H54 (cell line): ENCODE results near the gene FSCN2.
"Not testable (repeated sequence)": the region's sequence is repeated elsewhere in the genome, so short reads cannot be mapped to it uniquely, and the experiment has no call there.

Experiments
- DNase-seq: peaks from one replicate; pipeline ENCODE4 v3.0.0; 2011; ENCODE audit warnings: low spot score, mixed read lengths; ENCODE audit not compliant: insufficient read length
- FAIRE-seq: peaks from 3 replicates; lab custom pipeline; 2011; peaks lifted over from hg19 to GRCh38; lab: Jason Lieb, UNC
- POLR2A ChIP-seq: IDR thresholded peaks from 2 replicates; pipeline ENCODE4 v1.6.1; 2011; ENCODE audit warnings: low read depth, mild to moderate bottlenecking, low read length

Gene FSCN2

DNA sequence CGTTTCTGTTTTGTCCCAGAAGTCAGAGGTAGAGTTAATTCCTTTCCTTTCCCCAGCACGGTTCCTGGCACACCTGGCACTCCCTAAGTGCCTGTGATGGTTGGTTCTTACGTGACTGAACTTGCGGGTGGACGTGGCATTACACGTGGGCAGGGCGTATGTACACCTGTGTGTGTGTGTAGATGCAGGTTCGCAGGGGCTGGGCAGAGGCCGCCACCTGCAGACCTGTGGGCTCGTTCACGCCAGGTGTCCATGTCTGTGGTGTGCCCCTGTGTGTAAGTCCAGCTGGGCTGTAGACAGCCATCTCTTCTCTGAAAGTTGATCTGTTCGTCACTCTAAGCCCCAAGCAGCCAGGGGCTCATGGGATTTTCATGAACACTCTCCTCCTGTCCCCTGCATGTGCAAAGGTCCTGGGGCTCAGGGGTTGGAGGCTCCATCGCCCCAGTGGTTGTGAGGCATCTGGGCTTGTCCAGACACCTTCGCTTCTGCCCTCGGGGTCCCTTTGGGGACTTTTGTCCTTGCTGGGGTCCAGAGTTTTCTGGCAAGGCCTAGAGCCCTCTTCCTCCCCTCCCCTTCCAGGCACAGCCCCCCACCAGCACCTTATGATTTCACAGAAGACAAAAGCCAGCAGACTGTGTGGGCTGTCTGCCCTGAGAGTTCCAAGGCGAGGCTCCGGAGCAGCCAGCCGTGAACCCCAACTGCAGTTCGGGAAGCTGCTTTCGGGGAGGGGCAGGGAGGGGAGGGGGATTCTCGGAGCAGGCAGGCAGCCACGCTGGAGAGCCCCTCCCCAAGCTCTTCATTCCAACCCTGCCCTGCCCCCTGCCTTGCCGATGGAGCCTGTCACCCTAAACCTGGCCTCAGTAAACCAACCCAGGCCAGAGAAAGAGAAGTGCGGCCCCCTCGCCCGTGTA lies 5.4 kb upstream of the FSCN2 start:
- FAIRE-seq = no peak
- DNase-seq = no peak
- TF ChIP-seq POLR2A = no peak

DNA sequence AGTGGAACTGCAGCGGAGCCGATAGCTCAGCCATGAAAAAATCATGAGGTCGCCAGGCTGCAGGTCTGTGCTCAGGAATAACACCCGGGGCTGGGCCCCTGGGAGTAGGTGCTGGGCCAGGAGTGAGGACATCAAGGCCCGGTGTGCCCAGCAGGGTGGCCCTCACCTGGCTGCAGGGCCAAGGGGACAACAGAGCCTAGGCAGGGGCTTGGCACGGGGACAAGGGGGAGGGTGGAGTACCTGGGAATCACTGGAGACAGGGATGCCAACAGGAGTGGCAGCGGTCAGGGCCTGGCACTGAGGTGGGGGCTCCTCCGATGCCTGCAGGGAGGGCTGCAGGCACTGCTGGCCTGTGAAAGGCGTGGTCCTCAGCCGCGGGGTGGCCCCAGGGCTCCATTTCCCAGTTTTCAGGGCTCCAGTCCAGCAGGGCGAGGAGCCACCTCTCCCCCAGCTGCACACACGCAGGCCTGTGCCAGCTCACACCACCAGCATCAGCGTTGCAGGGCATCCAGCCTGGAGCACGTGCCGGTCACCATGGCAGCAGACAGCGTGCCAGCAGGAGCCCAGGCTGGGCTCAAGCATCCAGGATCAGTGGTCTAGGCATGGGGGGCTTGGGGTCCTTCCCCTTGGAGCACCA lies 4.7 kb upstream of the FSCN2 start:
- FAIRE-seq (no peak), DNase-seq (peak; percentile 94)

DNA sequence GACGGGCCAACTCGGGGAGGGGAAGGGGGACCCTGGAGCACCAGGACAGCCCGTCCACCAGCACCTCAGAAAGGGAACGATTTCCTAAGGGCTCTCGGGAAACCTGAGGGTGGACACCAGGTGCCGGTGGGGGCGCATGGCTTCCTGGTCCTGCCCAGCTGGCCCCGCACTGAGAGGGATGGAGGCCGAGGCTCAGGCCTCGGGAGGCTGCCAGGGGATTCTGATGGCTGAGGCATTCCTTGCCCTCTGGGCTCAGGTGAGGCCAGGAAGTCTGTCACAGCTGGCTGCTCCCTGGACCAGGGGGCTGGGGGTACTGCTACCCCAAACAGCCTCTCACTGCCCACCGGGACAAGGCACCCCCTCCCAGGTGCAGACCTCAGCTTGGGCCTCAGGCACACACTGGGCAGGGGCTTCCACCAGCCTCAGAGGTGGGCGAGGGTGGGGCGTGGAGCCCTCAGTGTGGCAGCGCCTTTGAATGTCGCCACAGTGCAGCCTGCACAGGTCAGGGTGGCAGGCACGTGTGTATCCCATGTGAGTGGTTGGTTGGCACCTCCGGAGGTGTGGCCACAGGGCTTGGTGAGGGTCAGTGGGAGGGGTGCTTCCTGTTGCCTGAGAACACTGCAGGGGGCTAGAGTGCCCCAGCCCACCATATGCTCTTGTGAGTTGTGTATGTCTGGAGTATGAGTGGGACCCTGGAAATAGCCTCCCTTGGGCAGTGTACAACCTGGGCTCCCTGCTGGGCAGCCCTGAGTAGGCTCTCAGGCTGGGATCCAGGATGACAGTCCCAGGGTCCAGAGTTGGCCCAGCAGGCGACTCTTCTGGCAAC lies 3.9 kb upstream of the FSCN2 start:
- no peak for TF ChIP-seq POLR2A
- DNase-seq (no peak), FAIRE-seq (no peak)

More for the DNA sequence above, 4.7 kb upstream of the FSCN2 start:
- TF ChIP-seq POLR2A = no peak

DNA sequence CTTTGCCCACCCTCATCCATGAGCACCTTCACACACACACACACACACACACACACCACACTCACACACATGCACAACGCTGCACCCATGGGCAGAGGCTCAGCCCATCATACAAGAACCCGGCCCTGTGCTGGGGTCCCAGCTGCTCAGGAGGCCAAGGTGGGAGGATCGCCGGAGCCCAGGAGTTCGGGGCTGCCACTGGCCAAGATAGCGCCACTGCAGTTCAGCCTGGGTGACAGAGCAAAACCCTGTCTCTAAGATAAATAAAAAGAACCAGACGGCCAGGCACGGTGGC lies 3.4 kb upstream of the FSCN2 start:
- no peak for TF ChIP-seq POLR2A
- no peak for DNase-seq
- no peak for FAIRE-seq

DNA sequence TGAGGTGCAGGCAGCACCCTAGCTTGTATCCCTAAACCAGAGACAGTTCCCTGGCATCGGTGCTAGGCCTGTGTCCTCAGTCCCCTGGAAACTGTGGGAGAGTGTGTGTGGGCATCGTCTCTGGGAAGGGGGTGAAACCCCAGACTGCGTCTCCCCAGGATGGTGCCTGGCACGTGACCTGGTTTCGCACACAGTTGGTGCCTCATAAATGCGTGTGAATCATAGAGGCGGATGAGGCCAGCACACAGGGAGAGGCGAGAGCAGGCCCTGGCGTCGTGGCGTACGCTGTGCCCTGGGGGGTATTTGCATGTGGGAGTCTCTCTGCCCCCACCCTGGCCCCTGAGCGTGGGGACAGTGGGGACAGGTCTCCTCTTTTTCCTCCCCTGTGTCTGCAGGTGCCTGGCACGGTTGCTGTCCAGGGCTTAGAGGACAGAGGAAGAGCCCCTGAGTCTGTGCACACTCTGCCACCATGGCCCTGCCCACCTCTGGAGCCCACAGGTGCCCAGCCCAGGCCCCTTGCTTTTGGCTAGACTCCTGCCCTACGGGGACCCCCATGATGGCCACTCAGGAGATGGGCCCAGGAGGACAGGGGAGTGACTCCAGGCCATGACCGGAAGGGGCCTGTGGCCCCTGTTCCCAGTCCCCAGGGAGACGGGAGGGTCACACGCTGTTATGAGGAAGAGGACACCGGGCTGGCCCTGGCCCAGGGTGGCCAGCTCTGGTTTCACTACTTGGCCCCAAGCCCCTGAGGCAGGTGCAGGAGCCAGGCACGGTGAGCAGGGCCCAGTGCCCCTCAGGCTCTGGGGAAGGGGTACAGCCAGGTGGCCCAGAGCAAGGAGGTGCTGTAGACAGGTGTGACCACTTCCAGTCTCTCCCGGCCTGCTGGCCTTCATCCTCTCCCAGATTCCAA lies 1.3 kb upstream of the FSCN2 start:
- no peak for DNase-seq
- no peak; the same call in 1 of the 2 replicates for TF ChIP-seq POLR2A
- FAIRE-seq = no peak

DNA sequence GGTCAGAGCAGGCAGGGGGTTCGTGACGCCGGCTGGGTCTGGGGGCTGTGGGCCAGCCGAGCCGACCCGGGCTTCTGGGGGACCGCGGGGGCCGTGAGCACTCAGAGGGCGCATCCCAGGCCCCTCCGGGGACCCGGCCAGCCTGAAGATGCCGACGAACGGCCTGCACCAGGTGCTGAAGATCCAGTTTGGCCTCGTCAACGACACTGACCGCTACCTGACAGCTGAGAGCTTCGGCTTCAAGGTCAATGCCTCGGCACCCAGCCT lies 140 bp downstream of the FSCN2 start:
- TF ChIP-seq POLR2A = no peak
- FAIRE-seq (no peak), DNase-seq (no peak)

DNA sequence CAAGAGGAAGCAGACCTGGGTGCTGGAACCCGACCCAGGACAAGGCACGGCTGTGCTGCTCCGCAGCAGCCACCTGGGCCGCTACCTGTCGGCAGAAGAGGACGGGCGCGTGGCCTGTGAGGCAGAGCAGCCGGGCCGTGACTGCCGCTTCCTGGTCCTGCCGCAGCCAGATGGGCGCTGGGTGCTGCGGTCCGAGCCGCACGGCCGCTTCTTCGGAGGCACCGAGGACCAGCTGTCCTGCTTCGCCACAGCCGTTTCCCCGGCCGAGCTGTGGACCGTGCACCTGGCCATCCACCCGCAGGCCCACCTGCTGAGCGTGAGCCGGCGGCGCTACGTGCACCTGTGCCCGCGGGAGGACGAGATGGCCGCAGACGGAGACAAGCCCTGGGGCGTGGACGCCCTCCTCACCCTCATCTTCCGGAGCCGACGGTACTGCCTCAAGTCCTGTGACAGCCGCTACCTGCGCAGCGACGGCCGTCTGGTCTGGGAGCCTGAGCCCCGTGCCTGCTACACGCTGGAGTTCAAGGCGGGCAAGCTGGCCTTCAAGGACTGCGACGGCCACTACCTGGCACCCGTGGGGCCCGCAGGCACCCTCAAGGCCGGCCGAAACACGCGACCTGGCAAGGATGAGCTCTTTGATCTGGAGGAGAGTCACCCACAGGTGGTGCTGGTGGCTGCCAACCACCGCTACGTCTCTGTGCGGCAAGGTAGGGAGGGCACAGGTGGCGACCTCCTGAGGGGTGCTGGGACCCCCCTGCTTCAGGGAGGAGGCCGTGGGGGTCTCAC lies 667 bp downstream of the FSCN2 start:
- no peak for FAIRE-seq
- DNase-seq = no peak
- no peak; the same call in 1 of the 2 replicates for TF ChIP-seq POLR2A

DNA sequence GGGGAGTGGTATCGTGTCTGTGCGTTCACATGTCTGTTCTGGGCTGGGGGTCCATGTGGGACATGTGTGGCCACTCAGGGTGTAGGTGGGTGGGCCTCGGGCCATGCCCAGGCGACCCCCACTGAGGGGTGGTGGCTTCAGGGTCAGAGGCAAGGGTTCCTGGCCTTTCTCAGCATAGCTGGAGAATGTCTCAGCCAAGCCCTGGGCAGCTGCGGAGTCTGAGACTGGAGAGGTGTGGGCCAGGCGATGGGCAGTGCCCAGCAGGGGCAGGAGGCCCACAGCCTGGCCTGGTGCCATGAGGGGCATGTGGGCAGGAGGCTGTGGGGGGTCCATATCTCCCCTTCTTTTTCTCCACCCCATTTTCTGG lies 1.2 kb downstream of the FSCN2 start:
- no peak for DNase-seq

DNA sequence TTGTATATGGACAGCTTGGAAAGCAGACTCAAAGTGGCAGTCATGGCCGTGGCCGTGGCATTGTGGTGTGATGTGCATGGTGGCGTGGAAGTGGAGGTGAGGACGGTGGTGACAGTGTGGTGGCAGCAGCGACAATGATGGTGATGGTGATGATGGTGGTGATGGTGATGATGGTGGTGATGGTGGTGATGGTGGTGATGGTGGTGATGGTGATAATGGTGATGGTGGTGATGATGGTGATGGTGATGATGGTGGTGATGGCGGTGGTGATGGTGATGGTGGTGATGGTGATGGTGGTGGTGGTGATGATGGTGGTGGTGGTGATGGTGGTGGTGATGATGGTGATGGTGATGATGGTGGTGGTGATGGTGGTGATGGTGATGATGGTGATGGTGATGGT lies 2.8 kb downstream of the FSCN2 start:
- not testable (repeated sequence) for FAIRE-seq, DNase-seq

More for the DNA sequence above, 1.2 kb downstream of the FSCN2 start:
- no peak for TF ChIP-seq POLR2A
- no peak for FAIRE-seq

DNA sequence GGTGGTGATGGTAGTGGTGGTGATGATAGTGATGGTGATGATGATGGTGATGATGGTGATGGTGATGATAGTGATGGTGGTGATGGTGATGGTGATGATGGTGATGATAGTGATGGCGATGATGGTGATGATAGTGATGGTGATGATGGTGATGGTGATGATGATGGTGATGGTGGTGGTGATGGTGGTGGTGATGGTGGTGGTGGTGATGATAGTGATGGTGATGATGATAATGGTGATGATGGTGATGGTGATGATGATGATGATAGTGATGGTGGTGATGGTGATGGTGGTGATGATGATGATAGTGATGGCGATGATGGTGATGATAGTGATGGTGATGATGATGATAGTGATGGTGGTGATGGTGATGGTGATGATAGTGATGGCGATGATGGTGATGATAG lies 3.8 kb downstream of the FSCN2 start:
- FAIRE-seq = not testable (repeated sequence)

DNA sequence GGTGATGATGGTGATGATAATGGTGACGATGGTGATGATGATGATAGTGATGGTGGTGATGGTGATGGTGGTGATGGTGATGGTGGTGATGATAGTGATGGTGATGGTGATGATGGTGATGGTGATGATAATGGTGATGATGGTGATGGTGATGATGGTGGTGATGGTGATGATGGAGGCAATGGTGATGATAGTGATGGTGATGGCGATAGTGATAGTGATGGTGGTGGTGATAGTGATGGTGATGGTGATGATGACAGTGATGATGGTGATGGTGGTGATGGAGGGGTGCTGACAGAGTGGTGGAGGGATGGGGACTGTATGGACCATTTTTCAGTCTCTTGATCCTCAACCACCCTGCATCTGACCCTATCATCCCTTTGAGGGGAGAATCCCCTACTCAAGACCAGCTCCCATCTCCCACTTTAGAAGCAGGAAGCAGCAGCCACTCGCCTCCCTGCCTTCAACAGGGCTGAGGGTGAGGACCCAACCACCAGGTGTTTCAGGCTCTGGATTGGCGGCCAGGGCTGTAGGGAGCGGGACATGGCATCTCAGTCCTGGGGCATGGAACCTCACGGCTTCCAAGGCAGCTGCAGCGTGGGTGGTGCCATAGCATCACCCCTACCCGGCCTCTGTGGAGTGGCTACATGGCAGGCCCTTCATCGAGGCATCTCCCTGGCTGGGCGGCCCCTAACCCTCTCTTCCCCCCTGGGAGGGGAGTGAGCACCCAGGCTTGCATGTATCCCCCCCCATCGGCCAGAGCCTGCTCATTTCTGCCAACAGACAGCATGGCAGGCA lies 4.5 kb downstream of the FSCN2 start:
- DNase-seq = no peak
- TF ChIP-seq POLR2A = no peak
- FAIRE-seq = no peak

More for the DNA sequence above, 3.8 kb downstream of the FSCN2 start:
- not testable (repeated sequence) for DNase-seq
